ENCODE results near the gene HSF2BP.
"Not testable (repeated sequence)": the region's sequence is repeated elsewhere in the genome, so short reads cannot be mapped to it uniquely, and the experiment has no call there.

GRCh38 chr21:43540561-43540960 is 118.7 kb downstream of the HSF2BP start:
- not testable (repeated sequence) for TF ChIP-seq CTCF, POLR2A (IDR thresholded peaks at IDR 0.05)
